IPS-18a (cell line): ENCODE results near the gene THOC2.
"Not testable (repeated sequence)": the region's sequence is repeated elsewhere in the genome, so short reads cannot be mapped to it uniquely, and the experiment has no call there.

Experiments
- H3K27ac ChIP-seq: one replicate; pipeline ENCODE4 v1.5.1; 2013; ENCODE audit warnings: low read length
- H3K27me3 ChIP-seq: one replicate; pipeline ENCODE4 v1.6.1; 2013; ENCODE audit warnings: mild to moderate bottlenecking, low read length; ENCODE audit not compliant: control insufficient read depth, insufficient read depth
- H3K36me3 ChIP-seq: one replicate; pipeline ENCODE4 v1.6.1; 2013; ENCODE audit warnings: low read depth, low read length; ENCODE audit not compliant: control insufficient read depth
- H3K4me1 ChIP-seq: one replicate; pipeline ENCODE4 v1.6.1; 2013; ENCODE audit warnings: low read depth, low read length; ENCODE audit not compliant: control insufficient read depth
- H3K4me3 ChIP-seq: one replicate; pipeline ENCODE4 v1.5.1; 2013; ENCODE audit warnings: low read length
- H3K9ac ChIP-seq: one replicate; pipeline ENCODE4 v1.6.1; 2013; ENCODE audit warnings: mild to moderate bottlenecking, low read length, moderate library complexity
- H3K9me3 ChIP-seq: one replicate; pipeline ENCODE4 v1.6.1; 2013; ENCODE audit warnings: low read depth, low read length; ENCODE audit not compliant: control insufficient read depth

Gene THOC2

DNA sequence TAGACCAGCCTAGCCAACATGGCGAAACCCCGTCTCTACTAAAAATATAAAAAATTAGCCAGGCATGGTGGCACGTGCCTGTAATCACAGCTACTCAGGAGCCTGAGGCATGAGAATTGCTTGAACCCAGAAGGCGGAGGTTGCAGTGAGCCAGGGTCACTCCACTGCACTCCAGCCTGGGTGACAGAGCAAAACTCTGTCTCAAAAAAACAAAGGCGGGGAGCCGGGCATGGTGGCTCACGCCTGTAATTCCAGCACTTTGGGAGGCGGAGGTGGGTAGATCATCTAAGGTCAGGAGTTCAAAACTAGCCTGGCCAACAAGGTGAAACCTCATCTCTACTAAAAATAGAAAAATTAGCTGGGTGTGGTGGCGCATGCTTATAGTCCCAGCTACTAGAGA lies 76.3 kb downstream of the THOC2 start:
- not testable (repeated sequence) for H3K9ac ChIP-seq, H3K9me3 ChIP-seq, H3K27me3 ChIP-seq, H3K36me3 ChIP-seq, H3K4me1 ChIP-seq, H3K27ac ChIP-seq, H3K4me3 ChIP-seq

DNA sequence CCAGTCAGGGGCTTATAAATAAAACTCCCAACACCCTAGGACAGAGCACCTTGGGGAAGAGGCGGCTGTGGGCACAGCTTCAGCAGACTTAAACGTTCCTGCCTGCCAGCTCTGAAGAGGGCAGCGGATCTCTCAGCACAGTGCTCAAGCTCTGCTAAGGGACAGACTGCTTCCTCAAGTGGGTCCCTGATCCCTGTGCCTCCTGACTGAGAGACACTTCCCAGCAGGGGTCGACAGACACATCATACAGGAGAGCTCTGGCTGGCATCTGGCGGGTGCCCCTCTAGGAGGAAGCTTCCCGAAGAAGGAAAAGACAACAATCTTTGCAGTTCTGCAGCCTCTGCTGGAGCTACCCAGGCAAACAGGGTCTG lies 84.1 kb downstream of the THOC2 start:
- H3K36me3 ChIP-seq, H3K4me1 ChIP-seq, H3K9me3 ChIP-seq, H3K4me3 ChIP-seq, H3K9ac ChIP-seq, H3K27ac ChIP-seq, H3K27me3 ChIP-seq: not testable (repeated sequence)

DNA sequence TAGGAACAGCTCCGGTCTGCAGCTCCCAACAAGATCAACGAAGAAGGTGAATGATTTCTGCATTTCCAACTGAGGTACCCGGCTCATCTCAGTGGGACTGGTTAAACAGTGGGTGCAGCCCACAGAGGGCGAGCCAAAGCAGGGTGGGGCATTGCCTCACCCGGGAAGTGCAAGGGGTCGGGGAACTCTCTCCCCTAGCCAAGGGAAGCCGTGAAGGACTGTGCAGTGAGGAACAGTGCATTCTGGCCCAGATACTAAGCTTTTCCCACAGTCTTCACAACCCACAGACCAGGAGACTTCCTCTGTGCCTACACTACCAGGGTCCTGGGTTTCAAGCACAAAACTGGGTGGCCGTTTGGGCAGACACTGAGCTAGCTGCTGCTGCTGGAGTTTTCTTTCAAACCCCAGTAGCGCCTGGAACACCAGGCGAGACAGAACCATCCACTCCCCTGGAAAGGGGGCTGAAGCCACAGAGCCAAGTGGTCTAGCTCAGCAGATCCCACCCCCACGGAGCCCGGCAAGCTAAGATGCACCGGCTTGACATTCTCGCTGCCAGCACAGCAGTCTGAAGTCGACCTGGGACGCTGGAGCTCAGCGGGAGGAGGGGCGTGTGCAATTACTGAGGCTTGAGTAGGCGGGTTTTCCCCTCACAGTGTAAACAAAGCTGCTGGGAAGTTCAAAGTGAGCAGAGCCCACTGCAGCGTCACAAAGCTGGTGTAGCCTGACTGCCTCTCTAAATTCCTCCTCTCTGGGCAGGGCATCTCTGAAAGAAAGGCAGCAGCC lies 84.6 kb downstream of the THOC2 start:
- Histone ChIP-seq H3K4me3 (peak overlapping the region; percentile 7), H3K27me3 (no peaks in the 10 kb centered on the region), H3K36me3 (no peaks in the 10 kb centered on the region), H3K9ac (no peak overlapping the region), H3K27ac (no peak overlapping the region), H3K4me1 (peaks cover 4% of the 10 kb centered on the region), H3K9me3 (peaks cover 3% of the 10 kb centered on the region)

DNA sequence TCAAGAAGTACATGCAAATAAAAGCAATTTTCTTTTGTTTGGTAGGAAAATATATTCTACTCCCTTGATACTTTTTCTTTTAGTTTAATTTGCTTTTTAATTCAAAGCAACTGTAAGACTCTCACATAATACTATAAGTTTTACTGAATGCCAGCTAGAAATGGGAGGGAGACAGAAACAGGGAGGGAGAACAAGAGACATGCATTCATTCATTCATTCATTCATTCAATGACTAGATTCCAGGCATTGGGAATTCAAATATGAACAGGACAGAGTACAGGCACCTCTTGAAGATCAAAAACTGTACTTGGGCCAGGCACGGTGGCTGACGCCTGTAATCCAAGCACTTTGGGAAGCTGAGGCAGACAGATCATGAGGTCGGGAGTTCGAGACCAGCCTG lies 85.6 kb downstream of the THOC2 start:
- Histone ChIP-seq H3K36me3 (no peaks in the 10 kb centered on the region), H3K27ac (no peak overlapping the region), H3K4me3 (no peak overlapping the region), H3K9ac (no peak overlapping the region), H3K27me3 (no peaks in the 10 kb centered on the region), H3K4me1 (peaks cover 4% of the 10 kb centered on the region), H3K9me3 (peaks cover 3% of the 10 kb centered on the region)

DNA sequence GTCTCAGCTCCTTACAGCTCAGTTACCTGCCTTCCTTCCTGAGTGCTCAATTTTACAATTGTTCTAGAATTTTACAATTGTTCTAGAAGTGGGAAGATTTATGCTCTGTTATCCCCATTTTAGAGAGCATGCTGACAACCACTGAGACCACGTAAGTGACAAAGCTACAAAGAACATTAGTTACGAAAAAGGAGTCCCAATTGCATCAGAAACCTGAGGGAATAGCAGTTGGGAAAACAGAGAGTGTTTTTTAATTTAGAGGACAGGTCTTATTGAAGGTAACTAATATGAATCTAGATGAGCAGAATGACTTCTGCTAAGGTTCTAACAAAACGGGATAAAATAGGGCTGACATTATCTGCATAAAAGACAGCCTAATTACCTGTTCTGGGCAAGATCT lies 103.3 kb downstream of the THOC2 start:
- H3K4me3 ChIP-seq, result no peak overlapping the region
- H3K27ac ChIP-seq, result no peak overlapping the region
- no peaks in the 10 kb centered on the region for H3K4me1 ChIP-seq
- H3K27me3 ChIP-seq, result no peaks in the 10 kb centered on the region
- peaks cover 27% of the 10 kb centered on the region for H3K36me3 ChIP-seq
- H3K9me3 ChIP-seq, result peaks cover 7% of the 10 kb centered on the region
- no peak overlapping the region for H3K9ac ChIP-seq

DNA sequence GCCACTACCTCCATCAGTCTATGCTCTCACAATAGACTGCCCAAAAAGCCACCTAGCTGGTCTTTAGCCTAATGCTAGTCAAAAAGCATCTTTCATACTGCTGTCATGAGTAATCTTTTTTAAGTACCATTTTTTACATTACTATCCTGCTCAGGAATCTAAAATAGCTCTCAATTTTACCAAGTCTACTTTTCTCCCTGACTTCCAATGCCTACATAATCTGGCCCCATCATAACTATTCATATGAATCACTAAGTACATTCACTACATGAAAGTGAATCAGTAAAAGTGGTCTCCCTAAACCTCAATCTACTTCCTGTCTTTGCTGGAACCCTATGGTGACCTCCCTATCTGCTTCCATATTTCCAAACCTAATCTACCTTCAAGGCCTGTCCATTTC lies 105.9 kb downstream of the THOC2 start:
- H3K27ac ChIP-seq, result no peak overlapping the region
- no peak overlapping the region for H3K9ac ChIP-seq
- H3K4me1 ChIP-seq, result no peaks in the 10 kb centered on the region
- peaks cover 4% of the 10 kb centered on the region for H3K9me3 ChIP-seq
- H3K36me3 ChIP-seq, result peaks cover 32% of the 10 kb centered on the region
- no peaks in the 10 kb centered on the region for H3K27me3 ChIP-seq
- H3K4me3 ChIP-seq, result no peak overlapping the region

DNA sequence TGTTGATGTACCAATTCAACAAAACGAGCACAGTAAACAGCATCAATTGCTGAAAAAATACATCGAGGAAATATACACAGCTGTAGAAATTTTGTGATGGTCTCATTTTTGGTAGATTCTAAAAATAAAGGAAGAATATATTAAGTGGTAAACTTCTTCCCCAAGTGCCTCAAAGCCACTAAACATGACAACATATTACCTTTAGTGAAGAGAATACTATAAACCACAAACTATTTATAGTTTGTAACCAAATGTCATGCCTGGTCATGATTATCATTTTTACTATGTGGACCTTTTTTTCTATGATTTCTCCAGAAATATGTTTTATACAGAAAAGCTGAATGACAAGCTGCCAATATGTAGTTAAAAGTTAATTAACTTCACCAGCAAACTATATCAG lies 106.9 kb downstream of the THOC2 start:
- Histone ChIP-seq H3K9ac (no peak overlapping the region), H3K27ac (no peak overlapping the region), H3K27me3 (no peaks in the 10 kb centered on the region), H3K4me1 (no peaks in the 10 kb centered on the region), H3K9me3 (peaks cover 4% of the 10 kb centered on the region), H3K4me3 (no peak overlapping the region), H3K36me3 (peaks cover 36% of the 10 kb centered on the region)

DNA sequence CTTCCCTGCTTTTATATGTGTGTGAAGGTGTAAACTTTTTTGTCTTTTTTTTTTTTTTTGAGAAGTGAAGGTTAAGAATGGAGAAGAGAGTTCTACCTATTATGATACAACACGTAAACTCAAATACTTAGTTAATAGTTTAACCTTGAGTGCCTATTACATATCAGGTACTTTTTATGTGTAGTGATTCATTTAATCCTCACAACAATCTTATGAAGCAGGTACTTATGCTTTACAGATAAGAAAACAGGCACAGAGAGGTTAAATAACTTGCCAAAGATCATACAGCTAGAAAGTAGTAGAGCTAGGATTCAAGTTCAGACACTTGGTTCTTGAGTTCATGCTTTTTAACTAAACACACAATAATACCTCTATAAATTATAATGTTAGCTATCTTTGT lies 107.4 kb downstream of the THOC2 start:
- no peak overlapping the region for H3K9ac ChIP-seq
- H3K27ac ChIP-seq, result no peak overlapping the region
- peaks cover 41% of the 10 kb centered on the region for H3K36me3 ChIP-seq
- H3K4me1 ChIP-seq, result no peaks in the 10 kb centered on the region
- no peak overlapping the region for H3K4me3 ChIP-seq
- peaks cover 7% of the 10 kb centered on the region for H3K9me3 ChIP-seq
- H3K27me3 ChIP-seq, result no peaks in the 10 kb centered on the region

DNA sequence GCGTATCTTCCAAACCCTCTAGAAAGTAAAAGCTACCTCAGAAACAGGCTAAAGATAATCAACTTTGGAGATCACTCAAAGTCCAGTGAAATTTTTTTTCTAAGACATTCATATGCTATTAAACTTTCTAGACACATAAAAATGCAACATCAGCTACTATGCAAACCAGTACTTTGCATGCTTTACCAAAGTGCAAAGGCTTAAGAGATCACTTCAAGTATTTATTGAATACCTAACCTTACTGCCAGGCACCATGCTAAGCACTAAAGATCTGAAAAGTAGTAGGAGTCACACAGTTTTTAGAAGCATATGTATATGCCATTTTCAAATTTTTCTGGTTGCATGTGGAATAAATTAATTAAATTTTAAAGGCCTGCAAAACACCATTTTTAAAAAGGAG lies 115.8 kb downstream of the THOC2 start:
- Histone ChIP-seq H3K9me3 (peaks cover 33% of the 10 kb centered on the region), H3K4me3 (no peak overlapping the region), H3K4me1 (no peaks in the 10 kb centered on the region), H3K27ac (no peak overlapping the region), H3K9ac (no peak overlapping the region), H3K36me3 (peaks cover 33% of the 10 kb centered on the region), H3K27me3 (no peaks in the 10 kb centered on the region)

DNA sequence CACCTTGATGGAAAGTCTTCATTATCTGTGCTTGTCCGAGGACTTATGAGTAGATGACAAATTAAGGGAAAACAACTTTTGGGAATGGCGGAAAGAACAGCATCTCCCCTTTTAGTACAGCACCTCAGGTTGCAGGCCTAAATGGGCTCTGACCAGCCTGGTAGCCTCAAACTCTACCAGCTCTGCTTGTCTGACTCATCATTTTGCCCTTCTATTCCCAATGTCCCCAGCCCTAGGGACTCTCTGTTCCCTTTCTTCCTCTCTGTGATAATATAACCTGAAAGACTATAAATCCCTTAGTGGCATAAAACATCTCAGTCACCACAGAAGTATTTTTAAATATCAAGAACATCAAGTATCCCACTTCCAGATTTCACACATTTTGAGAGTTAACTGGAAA lies 121.9 kb downstream of the THOC2 start:
- H3K9me3 ChIP-seq, result peaks cover 14% of the 10 kb centered on the region
- no peak overlapping the region for H3K9ac ChIP-seq
- H3K36me3 ChIP-seq, result peaks cover 9% of the 10 kb centered on the region
- H3K4me1 ChIP-seq, result no peaks in the 10 kb centered on the region
- no peak overlapping the region for H3K27ac ChIP-seq
- no peaks in the 10 kb centered on the region for H3K27me3 ChIP-seq
- no peak overlapping the region for H3K4me3 ChIP-seq

DNA sequence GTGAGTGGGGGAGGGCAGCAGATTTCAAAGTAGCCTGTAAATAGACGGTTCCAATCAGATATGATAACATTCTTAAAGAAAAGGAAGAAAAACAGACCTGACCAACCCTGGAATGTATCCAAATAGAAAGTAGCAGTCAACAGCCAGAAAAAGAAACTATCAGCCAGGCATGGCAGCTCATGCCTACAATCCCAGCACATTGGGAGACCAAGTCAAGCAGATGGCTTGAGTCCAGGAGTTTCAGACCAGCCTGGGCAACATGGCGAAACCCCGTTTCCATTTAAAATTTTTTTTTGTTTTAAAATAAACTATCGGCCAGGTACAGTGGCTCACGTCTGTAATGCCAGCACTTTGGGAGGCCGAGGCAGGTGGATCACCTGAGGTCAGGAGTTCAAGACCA lies 125.0 kb downstream of the THOC2 start:
- no peak overlapping the region for H3K9ac ChIP-seq
- H3K4me3 ChIP-seq, result no peak overlapping the region
- H3K36me3 ChIP-seq, result peaks cover 14% of the 10 kb centered on the region
- no peaks in the 10 kb centered on the region for H3K4me1 ChIP-seq
- H3K9me3 ChIP-seq, result peaks cover 9% of the 10 kb centered on the region
- no peak overlapping the region for H3K27ac ChIP-seq
- H3K27me3 ChIP-seq, result no peaks in the 10 kb centered on the region

DNA sequence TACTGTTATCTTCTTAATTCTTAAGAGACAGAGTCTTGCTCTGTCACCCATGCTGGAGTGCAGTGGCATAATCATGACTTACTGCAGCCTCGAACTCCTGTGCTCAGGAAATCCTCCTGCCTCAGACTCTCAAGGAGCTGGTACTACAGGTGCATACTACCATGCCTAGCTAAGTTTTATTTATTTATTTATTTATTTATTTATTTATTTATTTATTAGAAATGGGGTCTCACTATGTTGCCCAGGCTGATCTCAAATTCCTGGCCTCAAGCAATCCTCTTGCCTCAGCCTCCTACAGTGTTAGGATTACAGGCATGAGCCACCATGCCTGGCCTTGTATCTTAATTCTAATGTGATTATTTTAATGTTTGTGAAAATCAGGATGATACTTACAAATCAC lies 125.6 kb downstream of the THOC2 start:
- Histone ChIP-seq H3K4me3 (no peak overlapping the region), H3K36me3 (peaks cover 16% of the 10 kb centered on the region), H3K27ac (no peak overlapping the region), H3K9ac (no peak overlapping the region), H3K9me3 (peaks cover 9% of the 10 kb centered on the region), H3K27me3 (no peaks in the 10 kb centered on the region), H3K4me1 (no peaks in the 10 kb centered on the region)
